ENCODE results near the gene MACROD2. TPM values are rescaled to one million over a fixed set of nuclear protein-coding genes. Genes with fewer than 3 reads are reported as not detected.

MACROD2 gene
- polyA plus RNA-seq, 2 of the 4 experiments (the other 2 are of a cell fraction): 0.96 to 1.3 TPM

GRCh38 chr20:15740046-15740775, 1744.9 kb downstream of the MACROD2 start:
- TF ChIP-seq CEBPB (IDR thresholded peaks at IDR 0.05) (no peak), CBX8 (IDR thresholded peaks at IDR 0.05) (no peak), RCOR1 (IDR thresholded peaks at IDR 0.05; ENCODE audit: low read depth, low read length) (no peak)
- no peak overlapping the region for H3K4me2 ChIP-seq
- H3K4me3 ChIP-seq: no peak overlapping the region
- 12% methylated on average over 3 of the region's 3 CpGs for WGBS (ENCODE audit: missing lambda C conversion rate)
- POLR2A ChIA-PET: interaction anchor here (0.7 kb wide), 1 partner anchor 1570 kb away, joined by 5 read pairs; no protein-coding TSS in a partner anchor
- CTCF ChIA-PET: interaction anchor here (0.8 to 1.0 kb wide), 2 partner anchors 47 to 78 kb away, joined by 3 read pairs; no protein-coding TSS in a partner anchor
- no peak for FAIRE-seq
- ATAC-seq: no peak
- H3K27ac ChIP-seq: no peak overlapping the region
- H3K9me3 ChIP-seq: no peaks in the 10 kb centered on the region
- no peaks in the 10 kb centered on the region for H3K4me1 ChIP-seq
- DNase-seq (ENCODE audit: low read depth in 1 of 2, low spot score in 1 of 2): no peak

GRCh38 chr20:15742087-15742486, 1746.8 kb downstream of the MACROD2 start:
- no peak overlapping the region for H3K4me3 ChIP-seq
- WGBS (ENCODE audit: missing lambda C conversion rate): 60% methylated on average over 1 of the region's 1 CpG
- no peaks in the 10 kb centered on the region for H3K9me3 ChIP-seq
- no peak overlapping the region for H3K27ac ChIP-seq
- no peak for DNase-seq (ENCODE audit: low read depth in 1 of 2, low spot score in 1 of 2)
- no peak overlapping the region for H3K4me2 ChIP-seq
- H3K4me1 ChIP-seq: no peaks in the 10 kb centered on the region
- TF ChIP-seq MAFK (IDR thresholded peaks at IDR 0.05; ENCODE audit: partially characterized antibody) (no peak), ESRRA (IDR thresholded peaks at IDR 0.05; ENCODE audit: borderline replicate concordance, low read length) (no peak), JUN (IDR thresholded peaks at IDR 0.05) (no peak), ZFP36 (IDR thresholded peaks at IDR 0.05; ENCODE audit: borderline replicate concordance, partially characterized antibody) (no peak), NPAS2 (CRISPR knock-in tag; IDR thresholded peaks at IDR 0.05; ENCODE audit: borderline replicate concordance) (no peak), RAD21 (conservative IDR thresholded peaks at IDR 0.05 in 1 of 2, IDR thresholded peaks at IDR 0.05 in 1 of 2) (no peak), RFX5 (IDR thresholded peaks at IDR 0.05) (no peak), EP300 (IDR thresholded peaks at IDR 0.05) (no peak), HEYL (CRISPR knock-in tag; IDR thresholded peaks at IDR 0.05) (no peak), CBX2 (IDR thresholded peaks at IDR 0.05; ENCODE audit: borderline replicate concordance, low read depth) (no peak), HOXA7 (CRISPR knock-in tag; IDR thresholded peaks at IDR 0.05) (no peak), CTCF (IDR thresholded peaks at IDR 0.05) (no peak), JUNB (IDR thresholded peaks at IDR 0.05) (no peak), NFE2L2 (conservative IDR thresholded peaks at IDR 0.05; ENCODE audit: low read length) (no peak), E2F6 (IDR thresholded peaks at IDR 0.05; ENCODE audit: borderline replicate concordance, low read depth) (no peak)
- no peak for FAIRE-seq
- ChIA-PET CTCF (no interaction called here), POLR2A (no interaction called here)
- ATAC-seq: no peak

GRCh38 chr20:15742627-15743026, 1747.3 kb downstream of the MACROD2 start:
- ATAC-seq (no peak), DNase-seq (ENCODE audit: low read depth in 1 of 2, low spot score in 1 of 2) (no peak), FAIRE-seq (peak; percentile 46)
- TF ChIP-seq RFX5 (IDR thresholded peaks at IDR 0.05) (no peak), RAD21 (conservative IDR thresholded peaks at IDR 0.05 in 1 of 2, IDR thresholded peaks at IDR 0.05 in 1 of 2) (no peak), TP53 (CRISPR knock-in tag; IDR thresholded peaks at IDR 0.05) (no peak), PBX3 (IDR thresholded peaks at IDR 0.05) (no peak), RCOR1 (IDR thresholded peaks at IDR 0.05; ENCODE audit: low read depth, low read length) (no peak), SREBF2 (IDR thresholded peaks at IDR 0.05) (no peak), PHF8 (IDR thresholded peaks at IDR 0.05; ENCODE audit: borderline replicate concordance, low read depth) (no peak), ATOH8 (CRISPR knock-in tag; IDR thresholded peaks at IDR 0.05; ENCODE audit: low read depth) (no peak), ESRRA (IDR thresholded peaks at IDR 0.05; ENCODE audit: borderline replicate concordance, low read length) (no peak), HOXB13 (CRISPR knock-in tag; IDR thresholded peaks at IDR 0.05; ENCODE audit: low read depth) (no peak)
- H3K9me3 ChIP-seq: peaks cover 3% of the 10 kb centered on the region; the same call in 1 of the 3 replicates
- CTCF ChIA-PET: no interaction called here
- H3K4me1 ChIP-seq: no peaks in the 10 kb centered on the region
- H3K4me2 ChIP-seq: no peak overlapping the region
- no peak overlapping the region for H3K27ac ChIP-seq
- no peak overlapping the region for H3K4me3 ChIP-seq
- POLR2A ChIA-PET: no interaction called here
- WGBS (ENCODE audit: missing lambda C conversion rate): 21% methylated on average over 1 of the region's 1 CpG

Measured in A549 (cell line).